NAMALWA (cell line): ENCODE results near the gene CNDP2.
"Not testable (repeated sequence)": the region's sequence is repeated elsewhere in the genome, so short reads cannot be mapped to it uniquely, and the experiment has no call there.

Experiments
- DNase-seq: peaks from one replicate; pipeline ENCODE4 v3.0.0-alpha.2; 2015; ENCODE audit warnings: low spot score

Gene CNDP2

DNA sequence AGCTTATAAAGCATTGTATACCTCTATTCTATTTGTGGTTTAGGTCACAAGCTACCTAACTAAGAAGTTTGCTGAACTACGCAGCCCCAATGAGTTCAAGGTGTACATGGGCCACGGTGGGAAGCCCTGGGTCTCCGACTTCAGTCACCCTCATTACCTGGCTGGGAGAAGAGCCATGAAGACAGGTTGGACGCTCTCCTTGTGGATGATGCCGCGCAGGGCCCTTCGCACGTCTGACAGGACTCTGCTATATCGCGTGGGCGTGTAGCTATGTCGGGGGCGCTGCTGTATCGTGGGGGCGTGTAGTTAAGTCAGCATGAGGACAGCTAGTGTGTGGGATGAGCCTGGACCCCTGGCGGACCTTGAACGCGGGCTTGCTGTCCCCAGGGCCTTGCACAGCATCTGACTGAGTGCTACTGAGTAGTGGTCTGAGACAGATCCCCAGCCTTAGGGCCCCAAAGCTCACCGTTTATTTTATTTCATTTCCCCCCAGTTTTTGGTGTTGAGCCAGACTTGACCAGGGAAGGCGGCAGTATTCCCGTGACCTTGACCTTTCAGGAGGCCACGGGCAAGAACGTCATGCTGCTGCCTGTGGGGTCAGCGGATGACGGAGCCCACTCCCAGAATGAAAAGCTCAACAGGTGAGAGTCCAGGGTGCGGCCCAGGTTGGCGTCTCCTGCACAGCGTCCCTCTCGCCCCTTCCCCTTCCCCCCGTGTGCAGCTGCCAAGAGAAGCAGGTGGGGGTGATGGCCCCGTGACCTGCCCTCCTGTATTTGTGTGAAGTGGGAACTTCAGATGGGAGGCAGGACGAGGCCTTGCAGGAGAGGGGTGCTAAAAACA is 22.5 kb downstream of the CNDP2 start:
- DNase-seq = no peak

DNA sequence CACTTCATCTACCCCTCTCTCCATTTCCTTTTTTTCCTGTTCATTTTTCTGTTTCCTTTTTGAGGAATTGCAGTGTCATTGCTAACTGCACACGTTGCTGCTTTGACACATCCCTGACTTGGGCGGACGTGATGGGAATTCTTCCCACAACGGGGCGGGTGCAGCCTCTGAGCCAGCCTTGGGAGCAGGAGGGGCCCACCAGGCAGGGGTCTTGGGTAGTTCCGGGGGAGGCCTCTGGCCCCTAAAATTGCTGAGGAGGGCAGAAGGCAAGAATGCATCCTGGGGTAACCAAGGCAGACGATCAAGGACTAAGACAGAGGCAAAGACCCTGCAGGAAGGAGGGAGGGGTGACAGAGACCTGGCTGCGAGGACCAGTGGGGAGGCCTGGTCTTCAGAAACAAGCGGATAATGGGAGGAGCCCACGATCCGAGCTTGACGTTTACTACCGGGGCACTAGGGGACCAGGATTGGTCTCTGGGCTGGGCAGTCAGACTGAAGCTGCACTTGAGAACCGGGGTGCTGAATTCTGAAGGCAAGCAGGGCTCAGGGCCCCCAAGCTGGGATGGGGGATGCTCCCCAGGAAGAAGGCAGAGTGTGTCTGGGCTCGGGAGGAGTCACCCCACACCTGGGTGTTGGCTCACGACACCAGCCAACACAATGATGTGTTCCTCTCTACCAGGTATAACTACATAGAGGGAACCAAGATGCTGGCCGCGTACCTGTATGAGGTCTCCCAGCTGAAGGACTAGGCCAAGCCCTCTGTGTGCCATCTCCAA is 23.3 kb downstream of the CNDP2 start:
- DNase-seq = no peak

DNA sequence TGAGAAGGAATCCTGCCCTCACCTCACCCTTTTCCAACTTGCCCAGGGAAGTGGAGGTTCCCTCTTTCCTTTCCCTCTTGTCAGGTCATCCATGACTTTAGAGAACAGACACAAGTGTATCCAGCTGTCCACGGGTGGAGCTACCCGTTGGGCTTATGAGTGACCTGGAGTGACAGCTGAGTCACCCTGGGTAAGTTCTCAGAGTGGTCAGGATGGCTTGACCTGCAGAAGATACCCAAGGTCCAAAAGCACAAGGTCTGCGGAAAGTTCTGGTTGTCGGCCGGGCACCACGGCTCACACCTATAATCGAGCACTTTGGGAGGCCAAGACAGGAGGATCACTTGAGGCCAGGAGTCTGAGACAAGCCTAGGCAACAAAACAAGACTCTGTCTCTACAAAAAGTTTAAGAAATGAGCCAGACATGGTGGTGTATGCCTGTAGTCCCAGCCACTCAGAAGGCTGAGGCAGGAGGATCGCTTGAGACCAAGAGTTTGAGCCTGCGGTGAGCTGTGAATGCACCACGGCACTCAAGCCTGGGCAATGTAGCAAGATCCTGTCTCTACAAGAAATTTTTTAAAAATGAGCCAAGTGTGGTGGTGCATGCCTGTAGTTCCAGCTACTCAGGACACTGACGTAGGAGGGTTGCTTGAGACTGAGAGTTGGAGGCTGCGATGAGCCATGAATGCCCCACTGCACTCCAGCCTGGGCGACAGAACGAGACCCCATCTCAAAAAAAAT is 24.1 kb downstream of the CNDP2 start:
- no peak for DNase-seq

DNA sequence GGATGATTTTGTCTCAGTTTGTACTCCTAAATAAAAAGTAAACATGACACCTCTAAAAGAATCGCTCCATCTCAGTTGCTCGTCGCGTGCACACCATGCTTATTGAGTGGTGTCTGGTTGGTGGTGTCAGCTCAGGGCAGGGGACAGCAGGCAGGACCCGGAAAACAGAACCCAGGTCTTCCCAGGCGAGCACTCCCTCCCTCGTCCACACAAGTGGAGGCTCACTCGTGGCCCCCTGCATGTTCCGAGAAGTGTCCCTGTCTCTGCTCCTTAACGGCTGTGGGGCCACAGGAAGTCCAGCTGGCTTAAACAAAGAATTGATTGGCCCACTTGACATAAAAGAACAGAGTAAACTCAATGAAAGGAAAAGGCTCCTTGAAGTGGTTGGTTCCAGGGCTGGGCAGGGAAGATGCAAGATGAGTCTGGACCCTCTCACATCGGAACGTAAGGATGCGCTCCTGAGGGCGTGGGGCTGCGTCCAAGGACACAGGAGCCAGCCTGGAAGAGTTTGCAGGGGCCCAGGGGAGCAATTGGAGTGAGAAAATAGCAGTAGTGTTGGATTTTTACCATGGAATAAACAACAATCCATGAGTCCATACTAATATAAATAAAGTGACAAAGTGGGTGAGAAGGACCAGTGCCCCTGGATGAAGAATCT is 25.0 kb downstream of the CNDP2 start:
- no peak for DNase-seq

DNA sequence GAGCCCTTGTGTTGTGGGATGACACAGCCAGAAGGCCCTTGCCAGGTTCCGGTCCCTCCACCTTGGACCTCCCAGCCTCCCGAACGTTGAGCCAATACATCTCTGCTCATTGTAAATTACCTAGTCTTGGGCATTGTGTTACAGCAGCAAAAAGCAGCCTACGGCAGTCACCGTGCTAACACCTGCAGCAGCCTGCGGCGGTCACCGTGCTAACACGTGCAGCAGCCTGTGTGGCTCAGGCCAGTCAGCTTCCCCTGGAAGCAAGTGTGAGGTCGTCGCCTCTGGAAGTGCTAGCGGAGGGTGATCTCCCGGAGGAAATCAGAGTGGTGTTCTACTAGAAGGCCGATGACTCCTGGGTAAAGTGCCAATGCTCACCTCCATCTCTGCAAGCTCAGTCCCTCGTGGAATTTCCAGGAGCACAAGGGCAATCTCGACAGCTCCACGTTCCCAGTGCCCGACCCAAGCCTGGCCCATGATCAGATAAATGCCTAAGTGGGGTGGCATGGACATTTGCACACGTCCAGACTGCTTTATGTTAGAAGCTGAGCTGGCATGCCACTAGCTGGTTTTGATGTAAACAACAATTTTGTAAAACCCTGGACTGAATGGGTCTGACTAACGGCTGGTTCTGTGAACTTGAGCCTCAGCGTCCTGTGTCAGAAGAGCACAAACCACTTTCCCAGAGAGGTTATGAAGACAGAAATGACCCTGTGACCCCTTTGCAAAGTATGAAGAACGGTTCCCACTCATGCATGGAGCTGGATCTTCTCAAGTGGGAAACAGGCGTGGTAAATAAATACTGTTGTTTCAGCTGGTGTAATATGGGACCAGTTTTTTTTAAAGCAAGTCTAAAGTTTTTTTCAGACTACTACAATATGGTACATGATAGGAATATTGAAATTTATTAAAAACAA is 26.7 kb downstream of the CNDP2 start:
- DNase-seq = no peak

DNA sequence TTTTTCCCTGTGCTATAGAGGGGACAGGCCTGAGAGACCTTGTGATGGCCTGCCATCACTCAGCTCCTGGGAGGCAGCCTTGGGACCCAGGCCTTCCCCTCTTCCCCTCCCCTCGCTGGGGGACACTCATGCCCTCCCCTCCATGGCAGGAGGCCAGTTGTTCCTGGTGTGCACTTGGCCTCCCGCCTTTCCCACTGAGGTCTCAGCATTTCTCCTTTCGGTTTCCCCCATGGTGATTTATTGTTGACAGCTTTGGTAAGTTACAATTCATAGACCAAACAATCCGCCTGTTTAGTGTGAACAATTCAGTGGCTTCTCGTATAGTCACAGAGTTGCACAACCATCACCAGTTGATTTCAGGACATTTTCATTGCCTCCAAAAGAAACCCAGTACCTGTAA is 27.9 kb downstream of the CNDP2 start:
- DNase-seq = no peak

DNA sequence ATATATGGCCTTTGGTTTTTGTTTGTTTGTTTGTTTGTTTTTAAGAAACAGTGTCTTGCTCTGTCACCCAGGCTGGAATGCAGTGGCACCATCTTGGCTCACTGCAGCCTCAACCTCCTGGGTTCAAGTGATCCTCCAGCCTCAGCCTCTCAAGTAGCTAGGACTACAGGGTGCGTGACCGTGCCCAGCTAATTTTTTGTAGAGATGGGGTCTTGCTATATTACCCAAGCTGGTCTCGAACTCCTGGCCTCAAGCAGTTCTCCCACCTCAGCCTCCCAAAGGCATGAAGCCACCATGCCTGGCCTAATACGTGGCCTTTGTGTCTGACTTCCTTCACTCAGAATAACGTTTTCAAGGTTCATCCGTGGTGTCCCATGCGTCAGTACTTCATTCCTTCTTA is 28.8 kb downstream of the CNDP2 start:
- not testable (repeated sequence) for DNase-seq

DNA sequence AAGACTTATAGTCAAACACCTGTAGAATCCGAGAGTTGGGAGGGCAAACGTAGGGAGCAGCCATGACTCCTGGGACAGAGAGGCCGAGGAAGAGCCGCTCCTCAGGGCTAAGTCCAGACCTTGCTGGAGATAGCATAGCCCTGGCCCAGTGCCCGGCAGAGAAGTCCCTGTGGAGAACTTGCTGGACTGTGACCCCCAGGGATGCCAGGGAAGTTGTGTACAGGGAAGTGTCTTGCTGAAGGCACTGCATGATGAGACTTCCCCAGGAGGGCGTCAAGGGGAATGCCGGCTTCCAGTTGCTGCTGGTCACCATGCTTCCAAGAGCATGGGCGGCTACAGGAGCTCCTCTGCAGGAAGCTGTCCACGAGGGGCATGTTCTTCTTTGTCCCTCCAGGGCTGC is 29.6 kb downstream of the CNDP2 start:
- no peak for DNase-seq

DNA sequence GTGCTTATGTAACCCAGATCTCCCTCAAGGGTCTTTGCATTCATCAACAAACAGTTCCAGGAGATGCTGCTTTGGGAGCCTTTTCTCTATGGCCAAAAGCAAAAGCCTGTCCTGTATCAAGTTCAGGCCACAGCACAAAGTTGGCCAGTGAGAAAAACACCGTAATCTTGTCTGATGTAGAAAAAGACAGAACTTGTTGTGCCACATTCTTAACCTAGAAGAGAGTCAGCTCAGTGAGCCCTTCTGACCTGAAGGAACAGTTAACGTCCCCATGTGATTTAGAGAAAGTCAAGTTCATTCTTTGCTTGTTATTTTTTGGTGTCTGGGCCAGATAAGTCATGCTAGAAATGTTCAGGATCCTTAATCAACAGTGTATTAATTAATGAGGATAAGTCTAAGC is 30.3 kb downstream of the CNDP2 start:
- no peak for DNase-seq

DNA sequence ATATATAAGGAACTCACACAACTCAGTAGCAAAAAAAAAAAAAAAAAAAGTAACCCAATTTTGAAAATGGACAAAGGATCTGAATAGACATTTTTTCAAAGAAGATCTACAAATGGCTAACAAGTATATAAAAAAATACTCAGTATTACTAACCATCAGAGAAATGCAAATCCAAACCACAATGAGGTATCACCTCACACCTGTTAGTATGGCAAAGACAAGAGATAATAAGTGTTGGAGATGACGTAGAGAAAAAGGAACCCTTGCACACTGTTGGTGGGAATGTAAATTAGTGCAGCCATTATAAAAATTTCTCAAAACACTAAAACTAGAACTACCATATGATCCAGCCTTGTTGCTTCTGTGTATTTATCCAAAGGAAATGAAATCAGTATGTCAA is 32.3 kb downstream of the CNDP2 start:
- no peak for DNase-seq

DNA sequence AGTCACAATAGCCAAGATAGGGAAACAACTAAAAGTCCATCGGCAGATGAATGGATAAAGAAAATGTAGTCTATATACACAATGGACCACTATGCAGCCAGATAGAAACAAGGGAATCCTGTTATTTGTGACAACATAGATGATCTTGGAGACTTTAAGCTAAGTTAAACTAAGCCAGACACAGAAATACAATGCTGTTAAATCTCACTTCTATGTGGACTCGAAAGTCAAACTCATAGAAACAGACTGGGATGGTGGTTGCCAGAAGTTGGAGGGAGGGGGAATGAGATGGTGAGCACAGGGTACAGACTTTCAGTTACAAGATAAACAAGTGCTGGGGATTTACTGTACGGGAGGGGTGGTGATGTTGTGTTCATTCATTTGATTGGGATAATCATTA is 32.8 kb downstream of the CNDP2 start:
- DNase-seq = no peak

DNA sequence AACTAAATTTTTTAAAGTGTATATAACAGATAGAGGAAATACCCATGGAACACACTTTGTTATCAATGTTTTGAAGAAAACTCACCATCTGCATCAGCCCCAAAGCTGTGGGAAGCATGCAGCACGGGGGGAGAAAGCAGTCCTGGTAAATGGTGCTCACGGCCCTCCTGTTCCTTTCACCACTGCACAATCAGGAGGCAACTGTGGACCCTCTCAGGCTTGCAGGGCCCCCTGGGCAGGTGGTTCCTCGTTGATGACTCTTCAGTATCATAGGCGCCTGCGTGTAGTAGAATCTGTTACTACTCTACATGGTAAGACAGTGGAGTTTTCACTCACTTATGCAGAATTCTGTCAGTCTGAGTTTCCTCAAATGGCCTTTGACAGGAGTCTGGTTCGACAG is 33.2 kb downstream of the CNDP2 start:
- no peak for DNase-seq

DNA sequence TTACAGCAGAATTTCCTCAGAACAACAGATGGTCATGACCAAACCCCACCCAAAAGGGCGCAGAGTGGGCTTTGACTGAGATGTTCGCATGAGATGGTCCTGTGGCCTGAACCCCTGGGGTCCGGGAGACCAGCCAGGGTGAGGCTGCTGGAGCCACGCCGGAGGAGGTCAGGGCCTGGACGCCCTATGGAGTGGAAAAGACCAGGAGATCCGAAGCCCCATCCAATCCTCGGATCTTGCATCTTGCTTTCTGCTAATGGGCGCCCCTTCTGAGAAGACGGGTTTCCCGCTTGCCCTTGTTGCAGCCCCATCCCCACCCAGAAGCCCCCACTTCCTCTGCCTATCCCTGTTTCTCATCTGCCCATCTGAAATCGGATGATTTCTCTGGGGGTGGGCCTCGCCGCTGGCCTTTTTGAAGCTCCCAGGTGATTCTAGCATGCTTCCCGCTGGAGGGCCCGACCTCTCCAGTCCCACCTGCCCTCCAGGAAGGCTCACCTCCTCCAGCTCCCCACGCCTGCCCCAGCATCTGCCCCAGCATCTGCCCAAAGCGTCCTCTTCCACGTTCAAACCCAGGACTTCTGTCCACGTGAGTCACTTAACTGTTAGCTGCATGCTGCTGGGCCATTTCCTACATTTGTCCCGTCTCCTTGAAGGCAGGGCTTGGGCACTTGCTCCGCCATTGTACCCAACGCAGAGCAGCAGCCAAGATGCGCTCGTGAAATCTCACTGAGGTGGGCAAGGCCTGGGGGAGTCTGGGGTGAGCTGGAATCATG is 33.8 kb downstream of the CNDP2 start:
- no peak for DNase-seq

DNA sequence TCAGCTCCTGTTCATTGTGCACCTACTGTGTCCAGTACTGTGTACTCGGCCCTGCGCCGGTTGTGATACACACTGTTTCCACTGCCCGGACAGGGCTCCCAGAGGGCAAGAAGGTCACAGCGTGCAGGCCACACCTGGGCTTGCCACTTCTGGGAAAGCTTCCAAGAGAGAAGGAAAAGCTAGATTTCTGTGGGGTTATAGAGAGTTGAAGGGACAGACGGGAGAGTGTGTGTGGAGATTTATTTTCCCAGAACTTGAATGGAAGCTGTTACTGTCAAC is 34.4 kb downstream of the CNDP2 start:
- no peak for DNase-seq

DNA sequence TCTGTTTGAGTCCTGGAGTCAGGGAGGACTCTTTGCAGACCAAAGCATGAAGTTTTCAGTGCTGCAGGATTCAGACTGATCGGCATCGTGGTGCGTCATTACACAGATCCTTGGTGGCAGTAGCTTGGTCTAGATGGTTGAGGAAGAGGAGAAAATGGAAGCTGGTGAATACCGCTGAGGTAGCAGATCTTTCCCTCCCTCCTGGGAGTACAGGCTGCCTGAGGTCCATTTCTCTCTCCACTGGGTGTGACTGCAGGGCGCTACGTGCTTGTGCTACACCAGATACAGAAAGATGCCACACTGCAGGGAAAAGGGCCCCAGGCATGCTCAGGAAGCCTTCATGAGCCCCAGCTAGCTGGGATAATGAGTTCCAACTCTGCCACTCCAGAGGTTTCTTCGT is 34.9 kb downstream of the CNDP2 start:
- DNase-seq = no peak

DNA sequence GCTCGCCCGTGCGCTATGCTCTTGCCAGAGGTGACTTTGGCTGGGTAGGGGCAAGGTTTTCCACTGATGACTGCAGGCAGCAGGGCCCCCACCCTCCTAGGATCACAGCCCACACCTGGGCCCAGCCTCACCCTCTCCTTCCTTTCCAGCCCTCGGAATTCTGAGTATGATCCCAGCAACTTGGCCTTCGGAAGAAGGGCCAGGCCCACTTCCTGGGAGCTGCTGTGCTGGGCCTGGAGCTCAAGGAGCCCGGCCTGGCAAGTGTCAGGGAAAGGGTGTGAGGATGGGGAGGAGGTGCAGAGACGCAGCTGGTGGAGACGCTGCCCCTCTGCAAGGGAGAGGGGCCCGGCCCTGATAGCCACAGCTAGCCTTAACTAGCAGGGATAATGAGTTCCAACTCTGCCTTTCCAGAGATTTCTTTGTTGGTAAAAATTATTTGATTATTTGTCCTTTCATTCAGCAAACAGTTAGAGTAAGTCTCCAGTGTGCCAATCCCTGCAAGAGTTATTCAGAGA is 36.4 kb downstream of the CNDP2 start:
- DNase-seq = no peak

DNA sequence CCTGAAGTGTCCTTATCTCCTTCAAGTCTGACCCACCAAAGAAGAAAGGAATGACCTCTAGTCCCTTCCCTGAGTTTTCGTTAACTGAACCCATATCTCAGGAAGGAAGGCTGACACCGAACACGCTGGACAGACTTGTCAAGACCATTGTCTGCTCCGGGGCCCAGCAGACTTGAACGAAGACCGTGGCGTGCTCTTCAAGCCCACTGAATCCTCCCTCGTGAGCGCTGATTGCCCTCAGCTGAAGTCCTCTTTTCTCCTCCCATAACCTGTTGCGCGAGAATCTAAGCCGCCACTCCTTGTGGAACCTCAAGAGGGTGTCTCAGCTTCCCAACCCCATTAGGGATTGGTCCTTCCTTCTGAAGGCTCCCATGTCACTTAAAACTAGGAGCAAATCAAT is 37.5 kb downstream of the CNDP2 start:
- DNase-seq = no peak

DNA sequence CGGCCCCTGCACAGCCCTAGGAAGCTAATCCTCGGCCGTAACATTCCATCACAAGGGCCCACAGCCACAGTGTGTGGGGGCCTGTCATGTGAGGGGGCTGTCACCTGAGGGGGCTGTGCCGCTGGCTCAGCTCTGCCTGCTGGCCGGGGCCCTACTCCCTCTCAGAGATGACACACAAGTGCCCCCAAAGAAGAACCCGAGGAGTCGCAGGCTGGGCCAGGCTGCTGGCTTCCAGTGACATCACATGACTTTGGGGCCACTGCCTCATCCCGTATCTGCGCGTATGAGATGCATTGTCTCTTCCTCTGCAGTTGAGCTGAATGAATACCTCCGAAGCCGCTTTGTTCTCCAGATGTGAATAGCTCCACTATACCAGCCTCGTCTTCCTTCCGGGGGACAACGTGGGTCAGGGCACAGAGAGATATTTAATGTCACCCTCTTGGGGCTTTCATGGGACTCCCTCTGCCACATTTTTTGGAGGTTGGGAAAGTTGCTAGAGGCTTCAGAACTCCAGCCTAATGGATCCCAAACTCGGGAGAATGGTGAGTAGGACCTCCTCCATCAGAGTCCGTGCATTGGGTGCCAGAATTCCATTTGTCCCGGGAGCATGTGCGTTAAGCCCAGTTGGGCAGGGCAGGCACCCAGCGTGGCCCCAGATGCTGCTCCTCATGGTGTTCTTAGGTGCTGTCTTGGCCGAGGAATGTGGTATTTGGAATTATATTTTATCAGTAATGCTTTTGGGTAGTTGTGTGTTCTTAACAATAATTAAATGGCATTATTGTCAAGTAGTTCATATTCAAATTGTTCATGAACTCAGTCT is 38.2 kb downstream of the CNDP2 start, which contains the start of gene CNDP1:
TSS of gene CNDP1 (plus strand) at position 351 of the 820 bp plus-strand sequence. CDS start at position 519, 168 bp downstream.
- DNase-seq = no peak

DNA sequence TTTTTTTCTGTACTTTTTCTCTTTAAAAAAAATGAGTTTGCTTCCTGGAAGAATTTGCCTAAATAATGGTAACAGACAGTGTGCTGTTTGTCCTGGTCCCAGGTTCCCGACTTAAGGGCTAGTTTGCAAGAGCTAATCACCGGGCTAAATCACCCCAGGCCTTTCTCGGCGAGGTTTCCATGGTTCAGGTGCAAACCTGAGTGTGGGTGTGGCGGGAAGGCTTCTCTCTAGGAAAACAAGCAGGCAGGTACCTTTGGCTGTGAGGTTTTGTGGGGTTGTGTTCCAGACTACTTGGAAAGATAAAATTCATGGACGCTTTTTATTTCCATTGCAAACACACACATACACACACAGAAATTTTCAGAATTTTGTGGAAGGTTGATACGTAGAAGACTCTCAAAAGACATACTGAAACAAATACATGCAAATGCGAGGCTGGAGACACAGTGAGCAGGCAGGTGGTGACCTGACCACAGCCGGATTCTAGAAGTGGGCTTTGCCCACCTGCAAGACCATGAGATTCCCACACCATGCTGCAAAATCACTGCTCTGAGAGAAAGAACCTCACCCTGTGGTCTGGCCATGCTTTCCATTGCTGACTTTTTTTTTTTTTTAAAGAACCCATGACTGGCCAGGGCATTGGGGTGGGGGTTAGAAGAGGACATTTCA is 39.0 kb downstream of the CNDP2 start:
- DNase-seq = no peak
